ENCODE results near the gene PPP2R5B.
"Not testable (repeated sequence)": the region's sequence is repeated elsewhere in the genome, so short reads cannot be mapped to it uniquely, and the experiment has no call there.

Gene PPP2R5B

GRCh38 chr11:64954201-64954600, 29.7 kb downstream of the PPP2R5B start:
- Histone ChIP-seq H3K27ac (no peak overlapping the region), H3K4me3 (no peak overlapping the region)

DNA sequence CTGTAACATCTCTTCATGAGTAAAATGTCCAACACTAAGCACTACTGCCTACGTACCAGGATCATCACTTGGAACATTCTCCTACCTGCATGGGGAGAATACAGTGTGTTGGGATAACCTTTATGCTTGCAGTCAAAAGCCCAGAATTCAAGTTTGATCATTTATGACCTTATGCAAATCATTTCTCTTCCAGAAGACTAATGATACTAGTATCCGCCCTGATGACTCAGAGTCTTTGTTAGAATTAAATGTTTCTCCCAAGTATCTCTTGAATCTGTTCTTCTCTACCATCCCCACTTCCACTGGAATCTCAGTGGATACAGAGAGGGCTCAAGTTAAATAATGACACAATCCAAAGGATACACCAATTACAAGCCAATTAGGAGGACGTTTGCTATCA, 35.0 kb downstream of the PPP2R5B start:
- Histone ChIP-seq H3K27ac (peak overlapping the region in 2 of 21 experiments; percentile 6 to 31), H3K4me3 (no peak overlapping the region)

- H3K27ac ChIP-seq, result peak overlapping the region in 1 of 21 experiments; percentile 40
- H3K4me3 ChIP-seq, result no peak overlapping the region
Observed at GRCh38 chr11:64960719-64961118, 36.2 kb downstream of the PPP2R5B start.

- H3K27ac ChIP-seq, result no peak overlapping the region
- no peak overlapping the region for H3K4me3 ChIP-seq
Observed at GRCh38 chr11:64963072-64963631, 38.7 kb downstream of the PPP2R5B start.

GRCh38 chr11:64967375-64967774, 42.9 kb downstream of the PPP2R5B start:
- no peak overlapping the region for H3K4me3 ChIP-seq
- no peak overlapping the region for H3K27ac ChIP-seq

DNA sequence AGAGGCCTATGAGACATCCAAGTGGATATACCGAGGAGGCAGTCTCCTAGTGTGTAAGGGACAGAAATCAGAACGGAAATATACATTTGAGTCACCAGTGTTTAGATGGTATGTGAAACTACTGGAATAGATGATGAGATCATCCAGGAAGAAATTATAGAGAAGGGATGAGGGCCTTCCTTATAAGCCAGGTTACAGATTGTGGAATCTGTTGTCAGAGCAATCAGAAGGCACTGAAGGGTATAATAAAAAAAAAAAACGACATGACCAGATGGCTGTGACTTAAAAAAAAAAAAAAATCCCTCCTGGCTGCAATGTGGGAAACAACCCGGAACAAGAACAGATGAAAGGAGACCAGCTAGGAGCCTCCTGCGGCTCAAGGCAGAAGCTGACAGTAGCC, 44.7 kb downstream of the PPP2R5B start:
- Histone ChIP-seq H3K27ac (peak overlapping the region in 7 of 21 experiments; percentile 17 to 47 (median 30)), H3K4me3 (no peak overlapping the region)

DNA sequence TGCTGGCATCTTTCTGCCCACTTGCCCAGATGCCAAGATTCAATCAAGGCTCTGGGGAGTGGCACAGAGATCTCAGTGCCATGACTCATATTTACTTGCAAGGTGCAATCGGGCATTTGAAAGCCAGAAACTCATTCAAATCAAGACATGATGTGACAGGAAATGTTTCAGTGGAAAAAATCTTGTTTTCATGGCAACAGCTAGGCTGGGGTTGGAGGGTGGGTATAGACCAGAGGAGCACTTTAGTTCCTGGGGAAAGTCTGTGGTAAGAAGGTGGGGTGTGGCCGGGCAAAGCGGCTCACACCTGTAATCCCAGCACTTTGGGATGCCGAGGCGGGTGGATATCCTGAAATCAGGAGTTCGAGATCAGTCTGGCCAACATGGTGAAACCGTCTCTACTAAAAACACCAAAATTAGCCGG, 46.3 kb downstream of the PPP2R5B start:
- H3K27ac ChIP-seq, result peak overlapping the region in 4 of 21 experiments; percentile 33 to 65 (median 58)
- H3K4me3 ChIP-seq, result no peak overlapping the region

DNA sequence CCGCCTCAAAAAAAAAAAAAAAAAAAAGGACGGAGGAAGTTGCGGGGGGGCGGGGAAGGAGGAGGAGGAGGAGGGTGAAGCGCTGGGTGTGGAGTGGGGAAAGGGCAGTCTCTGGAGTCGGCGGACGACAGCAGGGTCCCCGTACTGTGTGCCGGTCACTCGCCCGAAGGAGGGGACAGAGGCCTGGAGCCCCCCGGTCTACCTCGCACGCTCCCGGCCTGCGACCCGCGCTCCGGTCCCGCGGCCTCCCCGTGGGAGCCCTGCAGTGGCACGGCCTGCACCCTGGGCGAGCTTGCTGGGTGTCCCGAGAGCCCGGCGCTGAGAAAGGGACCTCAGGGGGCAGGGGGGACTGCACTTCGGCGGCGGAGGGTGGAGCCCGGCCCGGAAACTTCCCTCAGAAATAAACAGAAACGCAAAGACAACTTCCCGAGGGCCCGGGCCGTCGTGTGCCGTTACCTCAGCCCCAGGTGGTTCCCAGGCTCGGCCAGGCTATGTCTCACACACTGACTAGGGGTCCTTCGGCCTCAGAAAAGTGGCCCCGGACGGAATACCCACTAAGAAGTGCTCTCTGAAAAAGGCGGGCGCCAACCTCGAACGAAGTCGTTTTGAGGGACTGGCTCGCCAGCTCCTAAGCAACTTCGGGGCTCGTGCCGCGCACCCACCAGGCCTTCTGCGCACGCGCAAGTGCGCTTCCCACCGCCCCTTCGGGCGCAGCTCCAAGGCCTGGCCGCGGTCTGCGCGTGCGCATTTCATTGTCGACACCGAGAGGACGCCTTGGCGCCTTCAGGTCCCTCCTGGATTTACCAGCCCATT, 47.1 kb downstream of the PPP2R5B start, which contains the start of gene MAJIN:
TSS of gene MAJIN (minus strand) at position 688 of the 813 bp plus-strand sequence. CDS start 12,703 bp downstream, outside the sequence.
- Histone ChIP-seq H3K4me3 (peak within 1 kb of the TSS in 6 of 7 experiments; percentile 1 to 22 (median 16)), H3K27ac (peak within 1 kb of the TSS in 7 of 21 experiments; percentile 2 to 74 (median 45))

- Histone ChIP-seq H3K4me3 (no peak overlapping the region), H3K27ac (no peak overlapping the region)
Observed at GRCh38 chr11:64974124-64974523, 49.6 kb downstream of the PPP2R5B start.

- H3K27ac ChIP-seq, result no peak overlapping the region
- no peak overlapping the region for H3K4me3 ChIP-seq
Observed at GRCh38 chr11:64976651-64977050, 52.2 kb downstream of the PPP2R5B start.

- H3K4me3 ChIP-seq, H3K27ac ChIP-seq: not testable (repeated sequence)
Observed at GRCh38 chr11:64983339-64983738, 58.9 kb downstream of the PPP2R5B start.

Data from skin epidermis (tissue), 12 donors.